GM12864 (cell line): ENCODE data around the gene AGAP3.

ENCODE experiments used
- DNase-seq: peaks from one replicate; pipeline ENCODE4 v3.0.0-alpha.2; 2011; ENCODE audit warnings: low read depth
- H3K4me3 ChIP-seq: 2 replicates; pipeline ENCODE4 v1.5.1; 2011; ENCODE audit warnings: mild to moderate bottlenecking, low read depth, low read length, control low read depth
- CTCF ChIP-seq: IDR thresholded peaks from 2 replicates; pipeline ENCODE4 v1.5.1; 2011; ENCODE audit warnings: low read depth, mild to moderate bottlenecking, moderate library complexity, low read length, control low read depth, inconsistent platforms; ENCODE audit errors: missing control alignments

The AGAP3 gene

GRCh38 chr7:151135525-151135845 lies 49.2 kb downstream of the AGAP3 start:
- H3K4me3 ChIP-seq, result no peak overlapping the region
- TF ChIP-seq CTCF, result no peak
- no peak for DNase-seq

GRCh38 chr7:151135866-151136843 lies 49.9 kb downstream of the AGAP3 start:
- TF ChIP-seq CTCF, result no peak
- H3K4me3 ChIP-seq, result no peak overlapping the region
- no peak for DNase-seq

GRCh38 chr7:151137076-151137675 lies 50.9 kb downstream of the AGAP3 start:
- DNase-seq, result no peak
- no peak overlapping the region for H3K4me3 ChIP-seq
- TF ChIP-seq CTCF, result no peak

- H3K4me3 ChIP-seq, result no peak overlapping the region
- no peak for DNase-seq
- no peak for TF ChIP-seq CTCF
These were observed 51.5 kb downstream of the AGAP3 start for GRCh38 chr7:151137791-151138152.

DNA sequence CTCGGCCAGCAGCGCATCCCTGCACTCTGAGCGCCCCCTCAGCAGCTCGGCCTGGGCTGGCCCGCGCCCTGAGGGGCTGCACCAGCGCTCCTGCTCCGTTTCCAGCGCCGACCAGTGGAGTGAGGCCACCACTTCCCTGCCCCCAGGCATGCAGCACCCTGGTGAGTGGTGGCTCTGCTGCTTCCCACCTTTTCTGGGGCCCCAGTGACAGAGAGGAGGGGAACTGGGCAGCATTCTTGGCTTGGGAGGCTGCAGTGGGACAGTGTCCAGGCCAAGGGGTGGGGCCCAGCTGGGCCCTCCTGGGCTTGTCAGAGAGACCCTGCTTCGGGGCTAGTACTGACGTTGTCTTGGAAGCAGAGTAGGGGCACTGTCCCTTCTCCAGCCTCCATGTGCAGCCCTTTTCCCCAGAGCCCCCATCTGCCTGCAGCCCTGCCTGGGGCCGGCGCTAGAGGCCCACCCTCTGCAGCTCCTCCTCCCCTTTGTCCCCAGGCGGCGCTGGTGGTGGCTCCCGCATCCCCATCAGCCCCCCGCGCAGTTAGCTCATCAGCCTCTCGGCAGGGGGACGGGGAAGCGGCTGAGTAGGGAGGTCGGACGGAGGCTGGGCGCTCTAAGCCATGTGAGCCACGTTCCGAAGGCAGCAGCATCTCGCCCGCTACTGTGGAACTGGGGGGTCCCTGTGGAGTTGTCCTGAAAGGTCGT lies 52.0 kb downstream of the AGAP3 start:
- no peak for TF ChIP-seq CTCF
- no peak overlapping the region for H3K4me3 ChIP-seq
- no peak for DNase-seq

GRCh38 chr7:151139071-151139790 lies 53.0 kb downstream of the AGAP3 start:
- H3K4me3 ChIP-seq, result no peak overlapping the region
- TF ChIP-seq CTCF, result no peak
- no peak for DNase-seq
